ENCODE data around the gene AXL. TPM values are rescaled to one million over a fixed set of nuclear protein-coding genes. Genes with fewer than 3 reads are reported as not detected.

AXL gene
- 5.6 and 26.9 TPM in 2 replicates for total RNA-seq (2011; cell fraction: chromatin; rRNA removed; ENCODE audit: low replicate concordance)
- total RNA-seq (2011; cell fraction: nucleolus; rRNA removed) = 15.1 and 31.7 TPM in 2 replicates
- total RNA-seq (2011; cell fraction: nucleoplasm; rRNA removed) = 14.5 and 18.9 TPM in 2 replicates
- 1.6 and 2.6 TPM in 2 replicates for total RNA-seq (2014; rRNA removed)
- 1.2 and 1.4 TPM in 2 replicates for total RNA-seq (2014; rRNA removed; fragmentation: Illumina TruSeq; extraction: Trizol)
- total RNA-seq (2015; rRNA removed; fragmentation: Illumina TruSeq; extraction: Trizol) = 0.79 and 0.80 TPM in 2 replicates
- total RNA-seq (2021) = 3.0 and 3.4 TPM in 2 replicates
- 6.0 and 6.6 TPM in 2 replicates for polyA plus RNA-seq (2011; rRNA removed)
- 5.2 and 17.6 TPM in 2 replicates for polyA plus RNA-seq (2011; cell fraction: cytosol; rRNA removed)
- 3.2 and 12.0 TPM in 2 replicates for polyA plus RNA-seq (2011; cell fraction: nucleus; rRNA removed)
- polyA plus RNA-seq (2012) = 1.4 and 3.0 TPM in 2 replicates
- 1.6 and 2.0 TPM in 2 replicates for polyA plus RNA-seq (2014; fragmentation: Illumina TruSeq; extraction: Trizol)
- polyA plus RNA-seq (2014; fragmentation: Nextera tagmentation; extraction: Ambion mirVana) = 1 to 10 TPM; 1.9 to 2.0 TPM
- polyA plus RNA-seq (2014; rRNA removed) = 1.1 and 1.2 TPM in 2 replicates
- 20.1 and 36.0 TPM in 2 replicates for polyA minus RNA-seq (2011; rRNA and poly(A)+ RNA removed)
- 21.2 and 32.5 TPM in 2 replicates for polyA minus RNA-seq (2011; cell fraction: cytosol; rRNA and poly(A)+ RNA removed)
- polyA minus RNA-seq (2011; cell fraction: nucleus; rRNA and poly(A)+ RNA removed) = 4.9 and 8.2 TPM in 2 replicates
- Bru-seq, nascent RNA = percentile 30 among the genes with signal in this experiment
- BruChase-seq, experiment 1, labeled RNA remaining after a 2-hour chase = percentile 30 among the genes with signal in this experiment
- BruChase-seq, experiment 2, labeled RNA remaining after a 6-hour chase = percentile 31 among the genes with signal in this experiment
- long read RNA-seq, experiment 1, partial matches to known transcripts = 1 of 4 reads
- long read RNA-seq, experiment 1, other reads (novel, unspliced or antisense) = 3 of 4 reads
- long read RNA-seq, experiment 2, partial matches to known transcripts = 0 of 1 reads
- long read RNA-seq, experiment 2, other reads (novel, unspliced or antisense) = 1 of 1 reads
- long read RNA-seq, experiment 3, partial matches to known transcripts = 0 of 1 reads
- long read RNA-seq, experiment 3, other reads (novel, unspliced or antisense) = 1 of 1 reads

- CTCF ChIA-PET (ENCODE audit: low intra/inter-chr PET ratio) = no interaction called here
- Histone ChIP-seq H3K9me3 (replicated peaks; ENCODE audit: control insufficient read depth, insufficient read depth, low read depth, low read length) (no peaks in the 10 kb centered on the region), H3K36me3 (ENCODE audit: control insufficient read depth, insufficient read depth, low read length) (no peaks in the 10 kb centered on the region), H3K9ac (ENCODE audit: insufficient read depth in 1 of 2, low read depth in 2 of 2, low read length in 2 of 2) (peak within 1 kb of the TSS in 1 of 2 experiments; percentile 74; a peak in 2 of 4 replicates), H3K79me2 (ENCODE audit: control insufficient read depth, insufficient read depth, low read length) (no peaks in the 10 kb centered on the region), H4K20me1 (replicated peaks; ENCODE audit: control insufficient read depth, insufficient read depth, low read length) (no peaks in the 10 kb centered on the region), H2AFZ (ENCODE audit: low read depth, low read length) (peak within 1 kb of the TSS; percentile 66), H3K4me1 (replicated peaks in 1 of 2; ENCODE audit: control insufficient read depth in 2 of 2, insufficient read depth in 2 of 2, low read length in 2 of 2) (peaks cover 6 to 34% of the 10 kb centered on the region in 2 experiments; a peak in 4 of 5 replicates), H3K4me2 (ENCODE audit: insufficient read depth, low read length) (peak within 1 kb of the TSS; percentile 35; the same call in 1 of the 2 replicates), H3K9me1 (ENCODE audit: control insufficient read depth, insufficient read depth, low read length) (no peaks in the 10 kb centered on the region), H3K4me3 (peak within 1 kb of the TSS; percentile 28), H3K27me3 (ENCODE audit: control insufficient read depth in 2 of 2, insufficient read depth in 2 of 2, low read length in 2 of 2) (peaks cover 0 to 12% of the 10 kb centered on the region in 2 experiments; a peak in 2 of 5 replicates), H3K27ac (ENCODE audit: extremely low read depth, low read depth, low read length) (peak within 1 kb of the TSS; percentile 40)
- BruUV-seq (replicated peaks) = no TSS peak
- FAIRE-seq (no peak), DNase-seq (ENCODE audit: extremely low read depth in 1 of 4, low spot score in 3 of 4) (peak in 2 of 4 experiments; percentile 42 to 48), ATAC-seq (peak; percentile 16; the same call in 2 of the 3 replicates)
- POLR2A ChIA-PET = interaction anchor here (0.6 to 1.2 kb wide), 2 partner anchors 45 to 441 kb away, joined by 3 to 6 read pairs; partner anchors contain the start of genes HNRNPUL1 and RAB4B
- in situ Hi-C loops (cut with MboI) = no loop called here
- WGBS (ENCODE audit: insufficient coverage, low coverage, missing lambda C conversion rate) = 20% methylated on average over 19 of the region's 32 CpGs
- intact Hi-C loops (cut with micrococcal nuclease) = no loop called here
- TF ChIP-seq FOXM1 (IDR thresholded peaks at IDR 0.05; ENCODE audit: low read depth) (no peak), FOXM1 (CRISPR knock-in tag; IDR thresholded peaks at IDR 0.05; ENCODE audit: low read depth) (no peak), ZFP91 (CRISPR knock-in tag; IDR thresholded peaks at IDR 0.05) (peak; percentile 70; the same call in 1 of the 2 replicates), CTBP1 (IDR thresholded peaks at IDR 0.05; ENCODE audit: borderline replicate concordance) (no peak), ZNF511 (CRISPR knock-in tag; IDR thresholded peaks at IDR 0.05) (no peak), PHF8 (IDR thresholded peaks at IDR 0.05; ENCODE audit: borderline replicate concordance, low read length) (peak; percentile 24; the same call in 1 of the 2 replicates), NFRKB (IDR thresholded peaks at IDR 0.05; ENCODE audit: low read depth) (no peak), CBX2 (IDR thresholded peaks at IDR 0.05; ENCODE audit: insufficient read depth, low read length, poor library complexity, severe bottlenecking) (no peak), CREM (IDR thresholded peaks at IDR 0.05; ENCODE audit: low read depth) (peak; percentile 39; the same call in 1 of the 2 replicates), HES1 (IDR thresholded peaks at IDR 0.05; ENCODE audit: low read depth) (no peak)
Observed at GRCh38 chr19:41218615-41219507, at the start of gene AXL. TSS of gene AXL (plus strand) at chr19:41219223. CDS start at chr19:41219393, 170 bp downstream.
